Measurements from ENCODE around the gene PMP22.

PMP22 gene

DNA sequence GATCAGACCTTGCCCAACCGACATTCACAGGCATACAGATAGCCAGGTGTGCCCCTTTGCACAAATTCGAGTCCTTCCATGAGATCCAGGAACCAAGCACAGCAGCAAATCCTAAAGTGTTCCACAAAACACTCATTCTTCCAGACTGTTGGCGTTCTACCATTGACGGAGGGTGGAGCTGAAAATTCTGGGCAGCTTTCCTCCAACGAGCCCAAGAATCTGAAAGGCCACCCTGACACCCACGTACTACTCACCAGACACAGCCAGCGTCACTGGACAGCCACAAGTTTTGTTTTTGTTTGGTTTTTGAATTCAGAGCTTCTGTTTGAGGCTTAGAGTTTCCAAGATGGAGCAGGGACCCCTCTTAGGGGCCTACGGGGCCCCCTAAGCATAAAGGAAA, 83.8 kb downstream of the PMP22 start:
- no peak overlapping the region for H3K27ac ChIP-seq (ENCODE audit: poor library complexity, severe bottlenecking)
- H3K4me3 ChIP-seq (ENCODE audit: severe bottlenecking), result no peak overlapping the region
- H3K36me3 ChIP-seq (ENCODE audit: low read depth), result no peaks in the 10 kb centered on the region
- H3K4me1 ChIP-seq (ENCODE audit: insufficient read depth, poor library complexity, severe bottlenecking), result no peaks in the 10 kb centered on the region
- ATAC-seq (ENCODE audit: low read depth), result no peak
- no peak for DNase-seq (ENCODE audit: low spot score)
- H3K27me3 ChIP-seq (ENCODE audit: insufficient read depth, poor library complexity, severe bottlenecking), result no peaks in the 10 kb centered on the region
- TF ChIP-seq, protein P1, sequence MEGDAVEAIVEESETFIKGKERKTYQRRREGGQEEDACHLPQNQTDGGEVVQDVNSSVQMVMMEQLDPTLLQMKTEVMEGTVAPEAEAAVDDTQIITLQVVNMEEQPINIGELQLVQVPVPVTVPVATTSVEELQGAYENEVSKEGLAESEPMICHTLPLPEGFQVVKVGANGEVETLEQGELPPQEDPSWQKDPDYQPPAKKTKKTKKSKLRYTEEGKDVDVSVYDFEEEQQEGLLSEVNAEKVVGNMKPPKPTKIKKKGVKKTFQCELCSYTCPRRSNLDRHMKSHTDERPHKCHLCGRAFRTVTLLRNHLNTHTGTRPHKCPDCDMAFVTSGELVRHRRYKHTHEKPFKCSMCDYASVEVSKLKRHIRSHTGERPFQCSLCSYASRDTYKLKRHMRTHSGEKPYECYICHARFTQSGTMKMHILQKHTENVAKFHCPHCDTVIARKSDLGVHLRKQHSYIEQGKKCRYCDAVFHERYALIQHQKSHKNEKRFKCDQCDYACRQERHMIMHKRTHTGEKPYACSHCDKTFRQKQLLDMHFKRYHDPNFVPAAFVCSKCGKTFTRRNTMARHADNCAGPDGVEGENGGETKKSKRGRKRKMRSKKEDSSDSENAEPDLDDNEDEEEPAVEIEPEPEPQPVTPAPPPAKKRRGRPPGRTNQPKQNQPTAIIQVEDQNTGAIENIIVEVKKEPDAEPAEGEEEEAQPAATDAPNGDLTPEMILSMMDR (IDR thresholded peaks at IDR 0.05; ENCODE audit: poor library complexity, severe bottlenecking), result no peak
- H3K9me3 ChIP-seq (ENCODE audit: severe bottlenecking), result no peaks in the 10 kb centered on the region

DNA sequence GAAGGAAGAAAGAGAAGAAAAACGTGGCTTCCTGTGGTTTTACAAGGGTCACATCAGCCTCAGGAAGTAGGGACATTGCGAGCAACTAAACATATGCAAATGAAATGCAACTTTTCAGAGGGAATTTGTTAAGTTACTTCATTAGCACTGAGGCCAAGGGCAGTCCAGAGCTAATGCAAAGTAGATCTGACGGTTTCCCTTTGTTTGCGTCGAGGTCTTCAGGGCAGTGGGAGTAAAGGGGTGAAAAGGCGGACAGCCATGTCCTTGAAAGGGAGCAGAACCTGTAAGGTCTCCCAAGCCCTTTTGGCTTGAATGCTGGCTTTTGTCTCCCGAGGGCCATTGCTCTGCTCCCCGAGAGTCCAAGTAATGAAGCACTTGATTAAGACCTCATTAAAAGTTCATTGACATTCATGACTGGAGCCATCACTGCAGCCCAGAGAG, 85.0 kb downstream of the PMP22 start:
- TF ChIP-seq, protein P1 (IDR thresholded peaks at IDR 0.05; ENCODE audit: poor library complexity, severe bottlenecking), result no peak
- Histone ChIP-seq H3K36me3 (ENCODE audit: low read depth) (no peaks in the 10 kb centered on the region), H3K4me1 (ENCODE audit: insufficient read depth, poor library complexity, severe bottlenecking) (no peaks in the 10 kb centered on the region), H3K4me3 (ENCODE audit: severe bottlenecking) (no peak overlapping the region), H3K27ac (ENCODE audit: poor library complexity, severe bottlenecking) (no peak overlapping the region), H3K9me3 (ENCODE audit: severe bottlenecking) (no peaks in the 10 kb centered on the region), H3K27me3 (ENCODE audit: insufficient read depth, poor library complexity, severe bottlenecking) (no peaks in the 10 kb centered on the region)
- DNase-seq (ENCODE audit: low spot score), result no peak
- no peak for ATAC-seq (ENCODE audit: low read depth)
